HepG2 (cell line): ENCODE results near the gene TREH. TPM values are rescaled to one million over a fixed set of nuclear protein-coding genes. Genes with fewer than 3 reads are reported as not detected.

Experiments used
- PRDM15 ChIP-seq: sonication (generic); formaldehyde crosslinking; IDR thresholded peaks from 2 replicates; pipeline ENCODE4 v1.4.0; 2020; ENCODE audit warnings: missing genetic modification reagents
- ZBTB33 ChIP-seq: sonication (generic); formaldehyde crosslinking; IDR thresholded peaks from 2 replicates; pipeline ENCODE4 v1.4.0; 2020; ENCODE audit warnings: missing genetic modification reagents
- ZBTB40 ChIP-seq, 2 experiments: fragments of 450-650 bp in 1 of 2; sonication (generic) in 1 of 2; formaldehyde crosslinking in 1 of 2; IDR thresholded peaks; 2 replicates each; pipeline versions ENCODE4 v1.6.1 to v1.8.0; 2016 to 2022; ENCODE audit warnings: antibody characterized with exemption in 1 of 2, mild to moderate bottlenecking in 1 of 2, missing genetic modification reagents in 1 of 2
- ZHX1 ChIP-seq: sonication (generic); formaldehyde crosslinking; IDR thresholded peaks from 2 replicates; pipeline ENCODE4 v1.8.1; 2022; ENCODE audit warnings: low read depth, mild to moderate bottlenecking, missing genetic modification reagents
- polyA plus RNA-seq, 8 experiments: library from polyadenylated mRNA; depleted of rRNA in 3 of 8; stranded (reverse) in 7 of 8; unstranded in 1 of 8; fragments of >200 nt; fragmentation: Illumina TruSeq in 4 of 8; extraction: Trizol in 4 of 8; gene quantifications; 2 replicates each; pipeline versions ENCODE4 v1.2.1 to v1.2.3, GENCODE V29; 2011 to 2016; ENCODE audit warnings: low read depth in 4 of 8, missing spikeins in 1 of 8, mixed read lengths in 1 of 8; ENCODE audit not compliant: insufficient read depth in 1 of 8
- total RNA-seq, 5 experiments: library from RNA; depleted of rRNA; stranded (reverse); fragments of >200 nt; fragmentation: Illumina TruSeq; extraction: Trizol; gene quantifications; 2 replicates each; pipeline ENCODE4 v1.2.3, GENCODE V29; 2016; ENCODE audit warnings: low read depth in 1 of 5

Gene TREH
- total and polyA plus RNA-seq, 2 of the 13 experiments (the other 11 are each of a cell fraction or from before 2014, with no cell fraction given): 0.53 to 0.86 TPM

- TF ChIP-seq ZBTB33 (CRISPR knock-in tag) (peak; percentile 69; the same call in 1 of the 2 replicates), ZBTB40 (IDR thresholded peaks at IDR 0.05) (0 out of 2 replicates have a peak, but pooled peaks have one; percentile 7), ZBTB40 (CRISPR knock-in tag; IDR thresholded peaks at IDR 0.05) (no peak), ZHX1 (CRISPR knock-in tag) (0 out of 2 replicates have a peak, but pooled peaks have one; percentile 60), PRDM15 (CRISPR knock-in tag) (peak; percentile 32; the same call in 1 of the 2 replicates)
Measured at GRCh38 chr11:118608360-118609227, 70.9 kb downstream of the TREH start (continued).
